Colon (tissue), 2 donors: Measurements from ENCODE around the gene ASIC1.
"Not testable (repeated sequence)": the region's sequence is repeated elsewhere in the genome, so short reads cannot be mapped to it uniquely, and the experiment has no call there.

Experiments used
- FAIRE-seq: peaks from 2 replicates; lab custom pipeline; 2012; peaks lifted over from hg19 to GRCh38; lab: Jason Lieb, UNC
- donor health status: control.
- donor health status: control.

Gene ASIC1

GRCh38 chr12:50061946-50062686, 4.7 kb downstream of the ASIC1 start:
- FAIRE-seq, result no peak

GRCh38 chr12:50062728-50063460, 5.5 kb downstream of the ASIC1 start:
- FAIRE-seq, result no peak

GRCh38 chr12:50065726-50066310, 8.4 kb downstream of the ASIC1 start:
- FAIRE-seq, result no peak

GRCh38 chr12:50066402-50066801, 9.0 kb downstream of the ASIC1 start:
- no peak for FAIRE-seq

- FAIRE-seq, result no peak
Measured at GRCh38 chr12:50069069-50069468, 11.7 kb downstream of the ASIC1 start.

- no peak for FAIRE-seq
Measured at GRCh38 chr12:50069539-50069938, 12.1 kb downstream of the ASIC1 start.

GRCh38 chr12:50070314-50071060, 13.1 kb downstream of the ASIC1 start:
- no peak for FAIRE-seq

GRCh38 chr12:50072198-50072907, 15.0 kb downstream of the ASIC1 start:
- FAIRE-seq, result no peak

- no peak for FAIRE-seq
Measured at GRCh38 chr12:50073206-50073605, 15.8 kb downstream of the ASIC1 start.

GRCh38 chr12:50073712-50074111, 16.3 kb downstream of the ASIC1 start:
- no peak for FAIRE-seq

- no peak for FAIRE-seq
Measured at GRCh38 chr12:50074936-50075807, 17.8 kb downstream of the ASIC1 start.

GRCh38 chr12:50075808-50076170, 18.4 kb downstream of the ASIC1 start:
- no peak for FAIRE-seq

GRCh38 chr12:50077099-50077498, 19.7 kb downstream of the ASIC1 start:
- FAIRE-seq, result no peak

- FAIRE-seq, result no peak
Measured at GRCh38 chr12:50078281-50078680, 20.9 kb downstream of the ASIC1 start.

- FAIRE-seq, result no peak
Measured at GRCh38 chr12:50079771-50080170, 22.4 kb downstream of the ASIC1 start.

- FAIRE-seq, result no peak
Measured at GRCh38 chr12:50081096-50081808, 23.9 kb downstream of the ASIC1 start.

- no peak for FAIRE-seq
Measured at GRCh38 chr12:50082644-50083043, 25.2 kb downstream of the ASIC1 start.

- no peak for FAIRE-seq
Measured at GRCh38 chr12:50083301-50083700, 25.9 kb downstream of the ASIC1 start.

GRCh38 chr12:50084409-50084774, 27.0 kb downstream of the ASIC1 start:
- not testable (repeated sequence) for FAIRE-seq
